Muscle of leg (tissue), 11 donors: ENCODE data around the gene NLGN1. TPM values are rescaled to one million over a fixed set of nuclear protein-coding genes. Genes with fewer than 3 reads are reported as not detected.

Experiments
- DNase-seq: peaks from one replicate; pipeline ENCODE4 v3.0.0; 2013
- H3K27ac ChIP-seq: one replicate; pipeline ENCODE4 v1.5.1; 2013; ENCODE audit warnings: mild to moderate bottlenecking, low read length, control low read depth
- H3K27me3 ChIP-seq: one replicate; pipeline ENCODE4 v1.6.1; 2013; ENCODE audit warnings: low read length; ENCODE audit not compliant: control insufficient read depth, insufficient read depth
- H3K36me3 ChIP-seq: one replicate; pipeline ENCODE4 v1.6.1; 2013; ENCODE audit warnings: low read length; ENCODE audit not compliant: control insufficient read depth, insufficient read depth
- H3K4me1 ChIP-seq: one replicate; pipeline ENCODE4 v1.6.1; 2013; ENCODE audit warnings: low read length; ENCODE audit not compliant: control insufficient read depth, insufficient read depth
- H3K4me3 ChIP-seq: one replicate; pipeline ENCODE4 v1.5.1; 2013; ENCODE audit warnings: low read length, control low read depth
- H3K9me3 ChIP-seq: replicated peaks from 2 replicates; pipeline ENCODE4 v1.6.1; 2013; ENCODE audit warnings: low read depth, low read length; ENCODE audit not compliant: control insufficient read depth
- WGBS: methylation state at CpG from one replicate; pipeline ENCODE4 v1.1.5; 2013; ENCODE audit warnings: missing lambda C conversion rate; ENCODE audit not compliant: insufficient coverage; 5-methylcytosine and 5-hydroxymethylcytosine counted together
- polyA plus RNA-seq, 8 donors: library from polyadenylated mRNA; unstranded; fragments of 120-200 nt; gene quantifications; one replicate each; pipeline versions ENCODE4 v1.2.1 to v1.2.3, GENCODE V29; 2013; ENCODE audit warnings: inconsistent platforms in 1 of 8, low replicate concordance in 1 of 8; ENCODE audit not compliant: insufficient read length in 8 of 8, insufficient read depth in 1 of 8
- total RNA-seq: library from RNA; stranded (reverse); fragments of 120-200 nt; gene quantifications from one replicate; pipeline ENCODE4 v1.2.4, GENCODE V29; 2013

The NLGN1 gene
- total and polyA plus RNA-seq, 9 donors: 0.95 to 8.5 (median 2.7) TPM

DNA sequence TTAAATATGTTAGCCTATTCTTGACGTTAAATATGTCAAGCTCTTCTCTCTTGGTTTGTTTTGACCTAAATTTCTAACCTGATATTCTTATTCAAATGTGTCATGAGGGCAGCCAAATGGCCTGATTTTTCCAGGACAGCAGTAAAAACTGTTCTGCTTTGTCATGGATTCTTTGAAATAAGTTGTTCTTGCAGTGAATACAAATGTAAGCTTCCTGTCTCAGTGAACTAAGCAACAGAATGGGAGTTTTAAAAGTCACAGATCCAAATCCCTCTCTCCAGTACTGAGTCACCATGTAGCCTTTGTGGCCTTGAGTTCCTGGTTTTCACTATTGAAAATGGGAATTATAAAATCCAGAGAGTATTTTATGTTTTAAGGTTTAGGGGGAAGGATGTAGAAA is 301.8 kb downstream of the NLGN1 start:
- H3K27ac ChIP-seq: no peak overlapping the region
- H3K4me1 ChIP-seq: no peaks in the 10 kb centered on the region
- no peaks in the 10 kb centered on the region for H3K36me3 ChIP-seq
- no peaks in the 10 kb centered on the region for H3K27me3 ChIP-seq
- WGBS: no CpG with 5 or more reads among the region's 1 CpG
- H3K9me3 ChIP-seq: peaks cover 3% of the 10 kb centered on the region
- no peak overlapping the region for H3K4me3 ChIP-seq
- DNase-seq: no peak

DNA sequence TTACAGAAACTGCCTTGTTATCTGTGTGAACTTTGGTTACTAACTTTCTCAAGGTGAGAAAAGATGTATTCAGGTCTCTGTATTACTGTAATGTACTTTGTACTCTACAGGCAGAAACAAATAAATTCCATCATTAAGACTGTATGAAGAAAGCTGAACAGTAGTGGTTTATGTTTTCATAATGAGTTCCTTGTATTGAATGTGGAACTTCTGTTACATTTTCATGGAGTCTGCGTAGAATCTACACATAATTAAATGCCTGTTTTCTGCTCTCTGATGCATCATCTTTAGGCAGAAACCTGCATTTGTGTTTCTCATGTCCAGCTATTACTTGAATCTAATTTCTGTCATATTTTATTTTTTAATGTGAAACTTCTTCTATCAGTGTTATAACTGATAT is 302.8 kb downstream of the NLGN1 start:
- Histone ChIP-seq H3K27ac (no peak overlapping the region), H3K27me3 (no peaks in the 10 kb centered on the region), H3K9me3 (peaks cover 3% of the 10 kb centered on the region), H3K4me3 (no peak overlapping the region), H3K36me3 (no peaks in the 10 kb centered on the region), H3K4me1 (no peaks in the 10 kb centered on the region)
- DNase-seq: no peak
- whole genome bisulfite sequencing: no CpG with 5 or more reads among the region's 1 CpG

DNA sequence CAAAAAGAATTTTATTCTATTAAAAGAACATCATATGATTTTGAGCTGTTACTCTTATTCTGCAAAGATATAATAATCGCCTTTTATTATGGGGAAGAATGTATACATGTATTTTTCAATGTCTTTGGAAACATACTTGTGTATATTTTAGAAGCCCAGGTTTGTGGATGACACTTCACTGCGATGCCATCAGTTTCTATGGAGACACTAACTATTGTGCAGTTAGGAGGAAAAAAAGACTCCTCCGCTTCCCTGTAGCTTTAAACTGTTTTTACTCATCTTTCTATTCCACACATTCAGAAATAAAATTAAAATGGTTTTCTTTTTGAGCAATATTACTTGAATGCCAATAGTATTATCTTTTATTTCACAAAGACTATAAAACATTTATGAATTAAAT is 305.0 kb downstream of the NLGN1 start:
- DNase-seq: no peak
- no peaks in the 10 kb centered on the region for H3K27me3 ChIP-seq
- no peaks in the 10 kb centered on the region for H3K4me1 ChIP-seq
- no CpG with 5 or more reads among the region's 3 CpGs for WGBS
- H3K36me3 ChIP-seq: no peaks in the 10 kb centered on the region
- no peak overlapping the region for H3K4me3 ChIP-seq
- peaks cover 3% of the 10 kb centered on the region for H3K9me3 ChIP-seq
- H3K27ac ChIP-seq: no peak overlapping the region

DNA sequence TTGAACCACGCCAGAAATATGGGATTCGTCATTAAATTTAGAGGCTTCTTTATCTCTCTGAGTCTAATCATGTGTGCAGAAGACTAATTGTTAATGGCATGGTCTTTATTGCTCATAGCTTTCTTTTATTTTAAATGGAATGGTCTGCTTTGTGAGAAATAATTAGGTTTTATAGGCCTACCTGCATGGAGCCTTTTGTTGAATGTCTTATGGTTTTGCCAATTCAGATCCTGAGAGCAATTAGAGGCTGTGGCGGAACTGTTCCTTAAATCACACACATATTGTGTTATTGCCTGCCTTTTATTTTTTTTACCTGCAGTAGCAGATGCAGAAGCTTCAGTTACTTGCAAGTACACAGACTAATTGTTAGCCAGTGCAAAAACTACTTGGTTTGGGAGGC is 306.2 kb downstream of the NLGN1 start:
- H3K9me3 ChIP-seq: peaks cover 3% of the 10 kb centered on the region
- no peaks in the 10 kb centered on the region for H3K36me3 ChIP-seq
- no peaks in the 10 kb centered on the region for H3K4me1 ChIP-seq
- DNase-seq: no peak
- WGBS: no CpG with 5 or more reads among the region's 3 CpGs
- no peak overlapping the region for H3K27ac ChIP-seq
- no peaks in the 10 kb centered on the region for H3K27me3 ChIP-seq
- H3K4me3 ChIP-seq: no peak overlapping the region

DNA sequence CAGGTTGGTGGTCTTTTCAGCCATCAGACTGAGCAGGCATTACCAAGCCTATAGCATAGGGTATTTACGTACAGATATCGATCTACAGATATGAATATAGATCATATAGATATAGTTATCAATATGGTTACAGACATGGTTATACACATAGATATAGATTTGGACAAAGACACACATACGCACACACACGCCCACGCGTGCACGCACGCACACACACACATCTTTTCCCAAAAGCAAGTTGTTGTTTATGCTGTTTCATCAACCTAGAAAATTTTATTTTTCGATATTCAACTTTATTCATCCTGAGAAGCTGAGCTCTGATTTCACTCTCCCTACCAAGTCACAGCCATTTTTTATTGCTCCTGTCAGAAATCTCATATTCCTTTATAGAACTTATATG is 309.1 kb downstream of the NLGN1 start:
- no peaks in the 10 kb centered on the region for H3K4me1 ChIP-seq
- no peaks in the 10 kb centered on the region for H3K27me3 ChIP-seq
- H3K36me3 ChIP-seq: no peaks in the 10 kb centered on the region
- H3K4me3 ChIP-seq: no peak overlapping the region
- H3K27ac ChIP-seq: no peak overlapping the region
- WGBS: 88% methylated on average over 3 of the region's 9 CpGs
- DNase-seq: no peak
- H3K9me3 ChIP-seq: no peaks in the 10 kb centered on the region

DNA sequence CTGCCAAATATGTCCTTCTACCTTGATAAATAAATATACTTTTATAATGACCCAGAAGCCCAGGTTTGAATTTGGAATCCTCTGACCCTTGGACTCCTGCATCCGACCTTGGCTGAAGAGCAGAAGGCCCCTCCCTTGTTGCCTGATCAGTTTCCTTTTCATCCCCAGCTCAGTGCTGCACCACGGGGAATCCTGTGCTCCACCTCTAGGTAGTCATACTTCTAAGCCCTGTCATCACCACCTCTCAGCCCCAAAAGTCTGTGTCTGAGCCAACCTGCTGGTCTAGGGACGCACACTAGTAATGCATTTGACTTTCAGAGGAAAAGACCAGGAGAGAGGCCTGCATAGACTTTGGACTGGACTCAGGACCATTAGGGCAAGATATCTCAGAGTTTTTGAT is 310.6 kb downstream of the NLGN1 start:
- Histone ChIP-seq H3K4me1 (no peaks in the 10 kb centered on the region), H3K27me3 (no peaks in the 10 kb centered on the region), H3K9me3 (no peaks in the 10 kb centered on the region), H3K36me3 (no peaks in the 10 kb centered on the region), H3K4me3 (no peak overlapping the region), H3K27ac (no peak overlapping the region)
- no peak for DNase-seq
- WGBS: 61% methylated on average over 2 of the region's 3 CpGs

DNA sequence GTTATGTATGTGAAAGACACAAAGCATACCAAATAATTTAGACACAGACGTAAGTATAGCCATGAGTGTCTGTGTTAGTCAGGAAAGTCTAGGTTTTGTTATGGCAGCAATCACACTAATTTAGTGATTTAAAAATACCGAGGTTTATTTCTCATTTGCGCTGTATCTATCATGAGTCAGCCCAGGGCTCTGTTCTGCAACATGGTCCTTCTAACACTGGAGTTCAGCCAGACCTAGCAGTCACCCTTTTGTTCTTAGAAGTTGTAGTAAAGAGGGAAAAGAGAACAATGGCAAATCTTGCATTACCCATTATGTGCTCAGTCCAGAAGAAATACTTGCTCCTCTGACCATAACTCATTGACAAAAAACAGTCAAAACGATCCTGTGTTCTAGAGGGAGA is 311.5 kb downstream of the NLGN1 start:
- no peak for DNase-seq
- Histone ChIP-seq H3K36me3 (no peaks in the 10 kb centered on the region), H3K9me3 (no peaks in the 10 kb centered on the region), H3K4me3 (no peak overlapping the region), H3K4me1 (no peaks in the 10 kb centered on the region), H3K27ac (no peak overlapping the region), H3K27me3 (no peaks in the 10 kb centered on the region)
- WGBS: no CpG with 5 or more reads among the region's 4 CpGs

DNA sequence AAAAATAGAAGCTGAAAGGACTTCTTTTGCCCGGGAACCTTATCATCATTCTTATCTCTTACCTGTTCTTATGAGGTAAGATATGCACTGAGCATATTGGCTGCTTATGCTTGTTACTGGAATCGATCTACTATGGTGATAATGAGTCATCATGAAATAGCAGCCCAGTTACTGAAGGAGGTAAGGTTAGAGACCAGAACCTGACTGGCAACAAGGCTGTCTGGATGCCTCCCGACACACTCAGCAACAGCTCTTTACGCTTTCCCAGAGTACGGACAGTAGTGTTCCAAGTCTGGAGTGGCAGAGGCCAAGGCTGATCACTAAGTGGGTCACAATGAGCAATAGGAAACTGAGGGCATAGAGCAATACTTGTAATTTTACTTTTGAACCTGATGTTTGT is 314.1 kb downstream of the NLGN1 start:
- Histone ChIP-seq H3K9me3 (no peaks in the 10 kb centered on the region), H3K27me3 (no peaks in the 10 kb centered on the region), H3K4me1 (no peaks in the 10 kb centered on the region), H3K4me3 (no peak overlapping the region), H3K27ac (no peak overlapping the region), H3K36me3 (no peaks in the 10 kb centered on the region)
- WGBS: 80% methylated on average over 1 of the region's 5 CpGs
- DNase-seq: no peak

DNA sequence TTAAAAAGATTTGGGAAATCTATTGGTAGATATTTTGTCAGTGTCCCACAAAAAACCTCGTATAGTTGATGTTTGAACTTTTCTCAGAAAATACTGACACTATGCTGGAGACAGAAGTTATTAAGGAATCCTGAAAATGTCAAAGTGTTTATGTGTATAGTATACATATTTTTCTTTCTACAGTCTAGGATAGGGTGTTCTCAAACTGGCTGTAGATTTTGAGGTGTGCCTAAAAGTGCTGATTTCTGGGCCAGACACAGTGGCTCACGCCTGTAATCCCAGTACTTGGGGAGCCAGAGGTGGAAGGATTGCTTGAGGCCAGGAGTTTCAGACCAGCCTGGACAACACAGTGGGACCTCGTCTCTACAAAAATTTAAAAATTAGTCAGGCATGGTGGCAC is 322.0 kb downstream of the NLGN1 start:
- no peak for DNase-seq
- no peaks in the 10 kb centered on the region for H3K4me1 ChIP-seq
- no peaks in the 10 kb centered on the region for H3K27me3 ChIP-seq
- H3K4me3 ChIP-seq: no peak overlapping the region
- 83% methylated on average over 1 of the region's 3 CpGs for WGBS
- H3K9me3 ChIP-seq: no peaks in the 10 kb centered on the region
- H3K36me3 ChIP-seq: no peaks in the 10 kb centered on the region
- no peak overlapping the region for H3K27ac ChIP-seq

DNA sequence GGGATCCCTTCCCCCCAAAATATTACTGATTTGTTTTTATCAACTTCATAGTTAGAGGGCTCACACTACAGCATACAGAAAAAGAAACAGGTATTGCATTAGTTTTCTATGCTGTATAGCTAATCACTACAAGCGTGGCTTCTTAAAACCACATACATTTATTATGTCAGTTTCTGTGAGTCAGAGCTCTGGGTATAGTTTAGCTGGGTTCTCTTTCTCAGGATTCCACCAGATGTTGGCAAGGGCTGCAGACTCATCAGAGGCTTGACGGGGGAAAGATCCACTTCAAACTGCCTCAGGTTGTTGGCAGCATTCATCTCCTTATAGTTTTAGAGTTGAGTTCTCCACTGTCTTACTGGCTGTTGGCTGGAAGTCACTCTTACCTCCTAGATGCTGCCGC is 328.0 kb downstream of the NLGN1 start:
- Histone ChIP-seq H3K4me1 (no peaks in the 10 kb centered on the region), H3K27ac (no peak overlapping the region), H3K9me3 (no peaks in the 10 kb centered on the region), H3K4me3 (no peak overlapping the region), H3K27me3 (no peaks in the 10 kb centered on the region), H3K36me3 (no peaks in the 10 kb centered on the region)
- WGBS: 100% methylated on average over 1 of the region's 3 CpGs
- no peak for DNase-seq

DNA sequence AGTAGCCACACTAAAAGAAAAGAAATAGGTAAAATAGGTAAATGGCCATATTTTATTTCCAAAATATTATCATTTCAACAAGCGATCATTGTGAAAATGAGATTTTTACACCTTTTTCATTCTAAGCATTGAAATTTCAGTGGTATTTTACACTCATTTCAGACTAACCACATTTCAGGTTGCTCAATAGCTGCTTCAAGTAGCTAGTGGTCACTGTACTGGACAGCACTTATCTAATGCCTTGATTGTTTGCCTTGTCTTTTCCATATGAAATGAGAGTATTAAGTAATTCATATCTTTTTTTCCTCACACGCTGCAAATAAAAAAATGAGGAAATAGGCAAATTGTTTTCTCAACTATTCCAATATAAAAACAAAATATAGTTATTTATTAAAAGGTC is 332.8 kb downstream of the NLGN1 start:
- no peaks in the 10 kb centered on the region for H3K9me3 ChIP-seq
- DNase-seq: no peak
- WGBS: no CpG with 5 or more reads among the region's 2 CpGs
- H3K27me3 ChIP-seq: no peaks in the 10 kb centered on the region
- H3K4me3 ChIP-seq: no peak overlapping the region
- H3K36me3 ChIP-seq: no peaks in the 10 kb centered on the region
- no peaks in the 10 kb centered on the region for H3K4me1 ChIP-seq
- no peak overlapping the region for H3K27ac ChIP-seq
